Fibroblast of pulmonary artery (primary cell): ENCODE data around the gene ALOX15.
"Not testable (repeated sequence)": the region's sequence is repeated elsewhere in the genome, so short reads cannot be mapped to it uniquely, and the experiment has no call there.

Experiments used
- DNase-seq: peaks from one replicate; pipeline ENCODE4 v3.0.0-alpha.2; 2010; ENCODE audit warnings: low read depth
- H3K4me3 ChIP-seq: replicated peaks from 2 replicates; pipeline ENCODE4 v1.5.1; 2011; ENCODE audit warnings: low read depth, mild to moderate bottlenecking, control low read depth, low read length, moderate library complexity
- TF ChIP-seq, protein P1 (sequence below): IDR thresholded peaks from 2 replicates; pipeline ENCODE4 v1.5.1; 2011; ENCODE audit warnings: mild to moderate bottlenecking, control low read depth, low read length, inconsistent platforms; ENCODE audit errors: missing control alignments

Gene ALOX15

GRCh38 chr17:4597975-4598374 is 43.5 kb downstream of the ALOX15 start:
- TF ChIP-seq, protein P1, sequence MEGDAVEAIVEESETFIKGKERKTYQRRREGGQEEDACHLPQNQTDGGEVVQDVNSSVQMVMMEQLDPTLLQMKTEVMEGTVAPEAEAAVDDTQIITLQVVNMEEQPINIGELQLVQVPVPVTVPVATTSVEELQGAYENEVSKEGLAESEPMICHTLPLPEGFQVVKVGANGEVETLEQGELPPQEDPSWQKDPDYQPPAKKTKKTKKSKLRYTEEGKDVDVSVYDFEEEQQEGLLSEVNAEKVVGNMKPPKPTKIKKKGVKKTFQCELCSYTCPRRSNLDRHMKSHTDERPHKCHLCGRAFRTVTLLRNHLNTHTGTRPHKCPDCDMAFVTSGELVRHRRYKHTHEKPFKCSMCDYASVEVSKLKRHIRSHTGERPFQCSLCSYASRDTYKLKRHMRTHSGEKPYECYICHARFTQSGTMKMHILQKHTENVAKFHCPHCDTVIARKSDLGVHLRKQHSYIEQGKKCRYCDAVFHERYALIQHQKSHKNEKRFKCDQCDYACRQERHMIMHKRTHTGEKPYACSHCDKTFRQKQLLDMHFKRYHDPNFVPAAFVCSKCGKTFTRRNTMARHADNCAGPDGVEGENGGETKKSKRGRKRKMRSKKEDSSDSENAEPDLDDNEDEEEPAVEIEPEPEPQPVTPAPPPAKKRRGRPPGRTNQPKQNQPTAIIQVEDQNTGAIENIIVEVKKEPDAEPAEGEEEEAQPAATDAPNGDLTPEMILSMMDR, result no peak
- no peak overlapping the region for H3K4me3 ChIP-seq
- no peak for DNase-seq

- DNase-seq, result no peak
- TF ChIP-seq, protein P1, result no peak
- no peak overlapping the region for H3K4me3 ChIP-seq
Observed at GRCh38 chr17:4596636-4597380, 44.7 kb downstream of the ALOX15 start.

DNA sequence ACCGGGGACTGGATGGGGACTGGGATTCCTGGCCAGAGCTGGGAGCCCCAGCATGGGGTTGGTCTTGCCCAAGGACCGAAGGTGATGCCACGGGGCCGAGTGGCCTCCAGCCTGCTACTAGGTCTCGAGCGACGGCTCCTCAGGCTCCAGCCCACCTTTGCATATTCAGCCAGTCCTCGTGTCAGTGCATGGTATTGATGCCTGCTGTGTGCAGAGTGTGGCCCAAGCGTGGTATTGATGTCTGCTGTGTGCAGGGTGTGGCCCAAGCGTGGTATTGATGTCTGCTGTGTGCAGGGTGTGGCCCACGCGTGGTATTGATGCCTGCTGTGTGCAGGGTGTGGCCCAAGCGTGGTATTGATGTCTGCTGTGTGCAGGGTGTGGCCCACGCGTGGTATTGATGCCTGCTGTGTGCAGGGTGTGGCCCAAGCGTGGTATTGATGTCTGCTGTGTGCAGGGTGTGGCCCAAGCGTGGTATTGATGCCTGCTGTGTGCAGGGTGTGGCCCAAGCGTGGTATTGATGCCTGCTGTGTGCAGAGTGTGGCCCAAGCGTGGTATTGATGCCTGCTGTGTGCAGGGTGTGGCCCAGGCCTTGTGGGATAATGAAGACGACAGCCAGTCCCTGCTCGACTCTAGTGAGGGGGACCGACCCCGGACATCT is 45.7 kb downstream of the ALOX15 start:
- not testable (repeated sequence) for DNase-seq, H3K4me3 ChIP-seq

DNA sequence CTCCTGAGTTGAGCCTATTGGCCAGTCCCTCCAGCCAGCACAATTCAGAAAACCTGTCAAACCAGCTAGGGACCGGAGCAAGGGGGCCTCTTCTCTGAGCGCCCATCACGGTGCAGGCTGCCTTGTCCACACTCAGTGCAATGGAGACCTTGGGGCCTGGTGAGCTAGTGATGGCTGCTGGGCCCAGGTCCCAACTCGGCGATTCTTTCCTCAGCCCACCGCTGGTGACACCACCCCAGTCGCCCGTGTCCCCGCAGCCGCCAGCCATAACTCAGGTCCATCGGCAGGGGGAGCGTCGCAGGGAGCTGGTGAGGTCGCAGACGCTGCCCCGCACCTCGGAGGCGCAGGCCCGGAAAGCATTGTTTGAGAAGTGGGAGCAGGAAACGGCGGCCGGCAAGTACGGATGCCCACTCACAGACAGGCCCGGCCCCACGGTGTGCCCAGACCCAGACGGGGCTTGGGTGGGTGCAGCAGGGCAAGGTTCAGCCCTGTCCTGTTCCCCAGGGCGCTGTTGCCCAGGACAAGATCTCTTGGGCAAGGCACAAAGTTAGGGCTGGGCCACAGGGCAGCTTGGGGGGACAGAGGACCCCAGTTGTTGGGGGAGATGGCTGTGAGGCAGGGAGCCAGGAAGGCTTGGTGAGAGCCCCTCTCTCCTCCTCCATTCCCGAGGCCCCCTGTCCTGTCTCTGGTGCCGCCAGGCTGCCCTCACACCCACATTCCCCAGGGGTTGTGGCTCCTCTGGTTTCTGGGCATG is 46.4 kb downstream of the ALOX15 start:
- no peak for DNase-seq
- H3K4me3 ChIP-seq, result no peak overlapping the region
- TF ChIP-seq, protein P1, result no peak

GRCh38 chr17:4594406-4594805 is 47.1 kb downstream of the ALOX15 start:
- TF ChIP-seq, protein P1, result no peak
- H3K4me3 ChIP-seq, result no peak overlapping the region
- no peak for DNase-seq

- TF ChIP-seq, protein P1, result no peak
Observed at GRCh38 chr17:4593021-4593421, 48.5 kb downstream of the ALOX15 start.

More at GRCh38 chr17:4593021-4593421, 48.5 kb downstream of the ALOX15 start:
- no peak overlapping the region for H3K4me3 ChIP-seq
- no peak for DNase-seq
